Measurements from ENCODE around the gene CNOT3.
"Not testable (repeated sequence)": the region's sequence is repeated elsewhere in the genome, so short reads cannot be mapped to it uniquely, and the experiment has no call there.

Gene CNOT3

DNA sequence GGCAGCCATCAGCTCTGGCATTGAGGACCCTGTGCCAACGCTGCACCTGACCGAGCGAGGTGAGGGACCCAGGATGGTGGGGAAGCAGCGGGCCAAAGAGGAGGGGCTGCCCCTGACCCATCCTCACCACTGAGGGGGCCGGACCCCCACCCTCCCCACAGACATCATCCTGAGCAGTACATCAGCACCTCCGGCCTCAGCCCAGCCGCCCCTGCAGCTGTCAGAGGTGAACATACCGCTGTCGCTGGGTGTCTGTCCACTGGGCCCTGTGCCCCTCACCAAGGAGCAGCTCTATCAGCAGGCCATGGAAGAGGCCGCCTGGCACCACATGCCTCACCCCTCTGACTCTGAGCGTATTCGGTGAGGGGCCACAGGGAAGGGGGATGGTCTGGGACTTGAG, 14.7 kb downstream of the CNOT3 start:
- DNase-seq = no peak

DNA sequence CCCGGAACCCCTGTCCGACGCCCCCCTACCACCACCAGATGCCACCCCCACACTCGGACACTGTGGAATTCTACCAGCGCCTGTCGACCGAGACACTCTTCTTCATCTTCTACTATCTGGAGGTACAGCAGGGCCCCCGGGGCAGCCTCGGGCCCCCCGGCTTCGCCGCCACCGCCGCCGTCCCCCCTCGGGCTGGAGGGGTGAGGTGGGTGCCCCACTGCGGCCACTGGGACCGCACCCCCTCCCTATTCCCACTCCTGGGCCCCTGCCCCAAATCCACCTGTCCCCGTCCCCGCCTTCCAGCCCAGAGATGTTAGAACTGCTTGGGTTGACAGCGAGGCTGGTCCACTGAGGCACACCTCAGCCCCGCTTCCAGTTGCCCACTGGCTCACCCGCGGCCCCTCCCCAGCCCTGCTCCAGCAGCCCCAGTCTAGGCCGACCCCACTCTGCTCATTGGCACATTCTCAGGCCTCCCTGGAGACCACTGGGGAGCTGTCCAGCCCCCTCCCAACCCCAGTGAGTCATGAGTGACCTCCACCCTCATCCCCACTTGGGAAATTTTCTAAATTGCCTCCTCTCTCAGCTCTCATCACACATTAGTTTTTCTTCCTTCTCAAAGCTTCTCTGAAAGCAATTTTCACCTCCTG, 15.4 kb downstream of the CNOT3 start:
- DNase-seq = no peak

DNA sequence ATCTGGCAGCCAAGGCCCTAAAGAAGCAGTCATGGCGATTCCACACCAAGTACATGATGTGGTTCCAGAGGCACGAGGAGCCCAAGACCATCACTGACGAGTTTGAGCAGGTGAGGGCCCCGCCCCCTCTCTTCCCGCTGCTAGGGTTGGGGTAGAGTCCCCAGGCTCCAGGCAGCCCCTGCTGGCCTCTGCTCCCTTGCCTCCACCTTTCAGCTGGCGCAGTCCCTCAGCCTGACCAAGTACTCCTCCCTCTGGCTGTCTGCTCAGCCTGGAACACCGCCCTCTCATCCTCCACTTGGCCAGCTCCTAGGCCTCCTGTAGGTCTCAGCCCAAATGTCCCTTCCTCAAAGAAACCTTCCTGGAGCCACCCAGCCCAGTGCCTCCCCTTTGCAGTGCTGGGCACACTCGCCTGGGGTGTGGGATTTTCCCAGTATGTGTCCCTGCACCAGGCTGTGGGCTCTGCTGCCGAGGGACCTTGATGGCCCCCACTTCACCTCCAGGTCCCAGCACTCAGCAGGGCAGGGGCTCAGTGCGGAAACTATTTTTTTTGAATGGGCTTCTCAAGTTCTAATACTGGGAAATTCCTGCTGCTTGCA, 16.3 kb downstream of the CNOT3 start:
- no peak for DNase-seq

DNA sequence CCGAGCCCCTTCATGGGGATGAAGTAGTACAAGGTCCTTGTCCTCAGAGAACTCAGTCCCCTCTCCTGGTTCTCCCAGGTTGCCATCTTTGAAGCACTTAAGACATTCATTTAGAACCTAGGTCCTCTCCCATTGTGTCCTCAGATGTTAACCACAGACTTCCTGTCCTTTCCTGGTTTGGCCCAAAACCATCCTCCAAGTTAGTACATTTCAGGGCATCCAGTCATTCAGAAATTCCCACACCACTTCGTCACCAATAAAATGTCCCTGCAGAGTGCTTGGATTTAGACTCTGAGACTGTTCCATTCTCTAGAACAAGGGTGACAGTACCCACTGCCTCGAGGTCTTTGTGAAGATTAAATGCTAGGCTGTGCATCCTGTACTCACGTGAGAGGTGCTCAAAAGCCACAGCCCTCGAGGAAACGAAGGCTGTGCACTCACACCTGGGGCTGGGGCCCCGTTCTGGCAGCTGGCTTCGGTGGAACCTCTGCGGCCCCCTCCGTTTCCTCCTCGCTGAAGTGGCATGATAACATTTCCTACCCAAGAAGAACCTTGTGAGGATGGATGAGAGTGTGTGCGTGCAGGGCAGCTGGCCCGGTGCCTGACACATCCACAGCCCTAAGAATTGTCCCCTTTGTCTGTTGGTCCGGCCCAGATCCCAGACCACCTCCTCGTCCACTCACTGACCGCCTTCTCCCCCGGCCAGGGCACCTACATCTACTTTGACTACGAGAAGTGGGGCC, 17.2 kb downstream of the CNOT3 start:
- DNase-seq = no peak

DNA sequence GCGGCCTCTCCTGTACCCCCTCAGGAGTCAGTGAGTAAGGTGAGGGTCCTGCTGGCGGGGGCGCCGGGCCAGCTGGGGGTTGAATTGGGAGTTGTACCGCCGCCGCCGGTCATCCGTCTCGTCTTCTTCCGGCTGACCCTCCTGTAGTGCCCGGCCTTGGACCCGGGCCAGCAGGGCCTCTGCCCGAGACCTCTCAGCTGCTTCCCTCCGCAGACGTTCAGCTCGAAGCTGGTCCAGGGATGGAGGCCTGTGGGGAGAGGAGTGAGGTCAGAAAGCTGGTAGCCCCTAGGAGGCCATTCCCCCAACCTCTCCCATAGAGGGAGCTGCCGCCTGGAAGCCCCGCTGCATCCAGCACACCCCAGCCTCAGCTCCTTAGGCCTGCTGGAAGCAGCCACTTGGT, 18.1 kb downstream of the CNOT3 start:
- DNase-seq = no peak

DNA sequence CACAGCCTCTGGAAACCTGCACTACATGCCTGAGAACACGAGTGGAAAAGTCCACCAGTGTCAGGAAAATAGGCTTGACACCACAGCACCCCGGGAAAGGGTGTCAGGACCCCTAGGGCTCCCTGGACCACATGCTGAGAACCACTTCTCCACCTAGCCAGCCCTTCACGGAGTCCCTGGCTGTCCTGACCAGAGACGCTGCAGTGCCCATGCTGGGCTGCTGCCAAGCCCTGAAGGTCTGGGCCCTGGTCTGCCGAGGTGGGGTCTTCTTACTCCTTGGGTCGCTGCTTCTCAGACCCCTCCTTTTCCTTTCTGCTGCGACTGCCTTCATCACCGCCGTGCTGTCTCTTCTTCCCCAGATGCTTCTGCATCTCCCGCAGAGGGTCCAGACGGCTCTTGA, 18.9 kb downstream of the CNOT3 start:
- no peak for DNase-seq

DNA sequence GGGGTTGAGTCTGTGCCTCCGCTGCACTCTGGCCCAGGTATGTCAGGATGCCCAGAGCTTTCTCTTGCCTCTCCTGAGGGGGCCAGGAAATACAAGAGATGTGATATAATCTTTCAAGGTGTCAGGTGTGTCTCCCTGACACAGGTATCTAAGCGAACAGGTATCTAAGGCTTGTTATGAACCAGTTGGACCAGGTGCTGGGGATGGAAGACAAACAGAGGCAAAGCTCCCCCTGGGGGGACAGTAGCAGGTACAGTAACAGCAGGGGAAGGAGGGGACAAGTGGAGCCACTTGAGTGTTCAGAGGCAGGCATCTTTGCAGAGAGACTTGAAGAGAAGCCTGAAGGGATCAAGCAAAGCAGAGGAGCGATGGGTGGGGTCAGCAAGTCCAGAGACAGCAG, 19.4 kb downstream of the CNOT3 start:
- no peak for DNase-seq

DNA sequence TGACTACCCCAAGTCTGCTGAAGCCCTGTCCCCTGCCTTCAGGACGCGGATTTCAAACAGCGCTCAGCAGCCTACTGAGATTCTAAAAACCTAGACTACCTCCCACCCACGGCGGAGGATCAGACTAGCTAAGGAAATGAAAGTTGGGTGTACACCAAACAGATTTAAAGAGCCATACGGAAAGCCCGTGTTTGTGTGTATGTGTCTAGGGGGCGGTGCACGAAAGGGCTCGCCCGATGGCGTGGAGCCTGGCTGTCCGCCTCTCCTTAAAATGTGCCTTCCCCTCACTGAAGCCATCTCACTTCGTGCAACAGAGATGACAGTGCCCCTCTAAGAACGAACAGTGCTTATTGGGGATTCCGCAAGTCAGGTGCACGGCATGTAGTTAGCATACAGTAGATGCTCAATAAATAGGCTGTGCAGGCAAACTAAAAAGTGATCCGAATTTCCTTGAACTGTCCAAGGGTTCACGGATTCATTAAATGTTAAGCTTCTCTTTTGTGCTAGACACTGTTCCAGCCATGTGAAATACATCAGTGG, 21.3 kb downstream of the CNOT3 start:
- peak; percentile 39 for DNase-seq

DNA sequence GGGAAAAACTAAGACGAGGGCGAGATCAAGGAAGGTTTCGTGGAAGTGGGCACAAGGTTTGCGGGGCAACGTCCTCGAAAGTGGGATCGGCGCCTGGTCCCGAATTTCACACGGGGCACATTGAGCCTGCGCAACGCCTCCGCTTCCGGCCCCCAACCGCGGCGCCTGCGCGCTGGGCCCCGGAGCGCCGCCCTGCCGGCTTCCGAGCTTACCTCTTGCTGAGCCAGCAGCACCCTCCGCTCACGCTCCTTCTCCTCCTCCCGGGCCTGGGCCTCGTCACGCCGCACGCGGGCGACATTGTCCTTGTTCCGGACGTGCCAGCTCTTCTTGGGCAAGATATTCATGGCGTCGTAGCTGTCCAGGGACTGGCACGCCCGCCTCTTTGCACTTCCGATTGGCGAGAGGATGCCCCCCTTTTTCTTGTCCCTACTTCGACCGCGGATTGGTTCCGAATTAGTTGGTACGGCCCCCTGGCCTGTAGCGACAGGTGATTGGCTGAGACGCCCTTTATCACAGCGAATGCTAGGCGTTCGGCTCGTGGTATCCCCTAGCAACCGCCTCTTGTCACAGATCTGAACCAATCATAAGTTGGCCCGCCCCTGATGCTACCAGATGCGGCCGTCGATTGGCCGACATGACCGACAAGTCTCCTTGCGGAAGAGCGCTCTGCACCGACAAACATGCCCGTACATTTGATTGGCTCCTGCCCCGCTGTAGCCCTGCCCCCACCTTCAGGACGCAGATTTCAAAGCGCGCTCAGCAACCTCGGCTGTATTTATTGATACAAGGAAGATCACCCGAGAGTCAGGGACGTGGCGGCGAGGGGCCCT, 22.0 kb downstream of the CNOT3 start, which contains the start of gene LENG1:
LENG1 (minus strand) TSS at position 370 of the 830 bp plus-strand sequence; CDS start at position 344, 26 bp downstream.
- peak; percentile 100 for DNase-seq

DNA sequence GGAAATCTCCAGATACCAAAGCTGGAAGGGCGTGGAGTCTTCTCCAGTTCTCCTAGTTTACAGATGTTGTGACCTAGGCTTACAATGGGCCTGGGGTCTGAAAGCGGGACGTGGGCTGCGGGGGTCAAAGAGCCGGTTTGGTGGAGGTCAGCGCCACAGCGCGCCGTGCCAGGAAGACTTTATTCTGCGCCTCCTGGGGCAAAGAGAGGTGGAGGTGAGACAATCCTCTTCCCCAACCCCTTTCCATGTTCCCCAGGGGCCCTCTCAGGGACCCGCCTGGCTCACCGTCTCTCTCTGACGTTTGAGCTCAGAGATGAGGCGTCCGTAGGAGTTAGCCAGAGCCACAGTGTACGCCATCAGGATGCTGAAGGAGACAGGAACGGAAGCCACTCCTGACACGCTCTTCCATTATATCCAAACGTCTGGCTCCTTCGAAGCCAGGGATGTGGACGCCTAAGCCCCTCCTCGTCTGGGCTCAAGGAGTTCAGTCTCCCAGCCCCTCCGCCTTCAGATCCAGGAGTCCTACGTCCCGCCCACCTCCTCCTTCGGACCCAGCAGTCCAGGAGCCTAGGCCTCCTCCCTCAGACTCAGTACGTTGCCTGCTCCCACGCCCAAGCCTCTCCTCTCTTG, 22.7 kb downstream of the CNOT3 start:
- DNase-seq = no peak

DNA sequence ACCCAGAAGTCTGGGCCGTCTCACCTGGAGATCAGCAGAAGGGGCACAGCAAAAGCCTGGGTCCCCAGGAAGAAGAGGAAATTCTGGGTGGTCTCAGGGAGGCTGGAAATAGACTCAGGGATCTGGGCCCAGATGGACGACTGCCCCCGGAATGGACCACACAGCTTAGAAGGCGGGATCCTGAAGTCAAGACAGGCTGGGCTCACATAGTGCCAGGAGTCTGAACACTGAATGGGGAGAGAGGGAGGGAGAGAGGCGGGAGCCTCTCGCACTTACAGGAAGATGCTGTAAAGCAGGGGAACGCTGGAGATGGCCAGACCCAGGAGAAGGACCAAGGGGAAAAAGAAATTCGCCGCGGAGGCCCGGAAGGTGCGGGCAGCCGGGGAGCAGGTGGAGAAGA, 23.3 kb downstream of the CNOT3 start:
- no peak for DNase-seq

DNA sequence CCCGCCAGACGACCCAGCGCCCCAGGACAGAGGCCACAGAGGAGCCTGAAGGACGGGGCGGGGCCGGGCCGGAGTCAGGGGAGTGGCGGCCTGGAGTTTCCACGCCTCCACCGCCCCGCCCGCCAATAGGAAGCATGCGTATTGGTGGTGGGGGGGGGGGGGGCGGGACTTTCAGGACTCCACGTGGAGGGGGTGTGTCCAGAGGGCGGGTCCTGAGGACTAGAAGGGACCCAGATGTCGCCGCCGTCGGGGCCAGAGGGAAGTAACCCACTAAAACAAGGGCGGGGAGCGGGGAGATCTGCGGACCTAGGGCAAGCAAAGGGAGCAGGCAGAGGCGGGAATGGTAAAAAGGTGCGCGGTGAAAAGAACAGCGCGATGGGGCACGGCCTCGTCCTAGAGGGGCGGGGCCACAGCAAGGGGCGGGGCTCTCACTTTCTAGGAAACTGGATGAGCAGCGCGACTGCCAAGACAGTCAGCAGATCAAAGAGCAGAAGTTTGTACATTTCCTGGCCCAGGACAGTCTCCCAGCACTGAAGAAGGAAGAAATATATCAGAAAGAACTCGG, 24.8 kb downstream of the CNOT3 start:
- peak; percentile 84 for DNase-seq

DNA sequence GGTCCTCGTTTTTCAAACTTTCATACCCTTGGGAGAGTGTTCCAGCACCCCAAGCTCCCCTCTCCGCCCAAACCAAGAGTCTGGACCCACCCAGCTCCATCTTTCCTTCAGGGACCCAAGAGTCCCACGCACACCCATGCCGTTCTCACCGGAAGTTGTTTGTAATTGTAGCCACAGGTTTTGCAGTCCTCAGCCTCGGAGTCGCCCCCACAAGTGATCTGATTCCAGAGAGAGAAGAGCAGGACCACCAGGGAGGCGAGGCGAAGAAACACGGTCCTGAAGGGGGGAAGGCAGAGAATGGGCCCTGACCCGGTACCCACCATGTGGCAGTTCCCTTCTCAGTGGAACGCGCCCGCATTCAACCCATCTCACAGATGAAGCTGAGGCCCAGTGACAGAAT, 25.3 kb downstream of the CNOT3 start:
- no peak for DNase-seq

DNA sequence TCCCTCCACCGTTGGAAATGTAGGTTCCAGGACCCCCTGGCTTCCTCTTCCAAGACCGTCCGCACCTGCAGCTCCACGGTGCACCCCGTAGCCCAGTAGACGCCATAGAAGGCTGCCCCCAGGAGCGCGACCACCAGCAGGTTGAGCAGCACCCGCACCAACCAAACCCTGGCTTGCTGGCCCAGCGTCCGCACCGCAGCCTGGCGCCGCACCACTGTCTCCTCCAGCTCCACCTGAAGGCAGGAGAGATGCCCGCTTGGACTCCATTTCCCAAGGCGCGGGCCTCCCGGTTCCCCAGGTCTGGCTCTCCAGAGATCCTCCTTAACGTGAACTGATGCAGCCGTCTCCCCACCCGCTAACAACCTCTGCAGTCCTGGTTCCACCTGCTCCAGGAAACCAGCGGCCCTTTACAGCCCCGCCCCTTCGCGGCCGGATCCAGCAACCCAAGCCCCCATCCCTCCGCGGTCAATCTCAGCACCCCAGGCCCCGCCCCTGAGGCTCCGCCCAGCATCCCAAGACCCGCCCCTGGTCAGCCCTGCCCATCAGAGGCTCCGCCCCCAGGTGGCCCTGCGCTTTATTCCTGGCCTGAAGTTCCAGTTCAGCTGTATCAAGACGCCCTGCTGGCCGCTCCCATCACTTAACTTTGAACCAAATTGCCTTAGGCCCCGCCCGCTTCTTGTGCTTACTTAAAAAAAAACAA, 27.0 kb downstream of the CNOT3 start:
- DNase-seq = peak; percentile 58

DNA sequence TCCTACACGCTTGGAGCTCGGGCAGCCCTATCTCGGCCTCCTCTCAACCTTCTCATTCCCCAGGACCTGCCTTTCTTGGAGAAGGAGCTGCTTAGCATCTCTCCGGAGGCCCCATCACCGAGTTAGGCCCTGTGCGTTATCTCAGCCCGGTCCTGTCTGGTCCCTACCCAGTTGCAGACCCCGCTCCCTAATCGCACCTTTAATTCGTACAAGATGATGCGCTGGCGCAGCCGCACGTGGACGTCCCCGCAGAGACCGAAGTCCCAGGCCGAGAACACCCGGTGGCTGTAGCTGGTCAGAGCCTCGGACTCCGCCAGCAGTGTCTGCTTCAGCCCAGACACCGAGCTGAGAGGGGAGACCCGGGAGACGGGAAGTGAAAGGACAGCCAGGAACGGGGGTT, 27.7 kb downstream of the CNOT3 start:
- no peak for DNase-seq

DNA sequence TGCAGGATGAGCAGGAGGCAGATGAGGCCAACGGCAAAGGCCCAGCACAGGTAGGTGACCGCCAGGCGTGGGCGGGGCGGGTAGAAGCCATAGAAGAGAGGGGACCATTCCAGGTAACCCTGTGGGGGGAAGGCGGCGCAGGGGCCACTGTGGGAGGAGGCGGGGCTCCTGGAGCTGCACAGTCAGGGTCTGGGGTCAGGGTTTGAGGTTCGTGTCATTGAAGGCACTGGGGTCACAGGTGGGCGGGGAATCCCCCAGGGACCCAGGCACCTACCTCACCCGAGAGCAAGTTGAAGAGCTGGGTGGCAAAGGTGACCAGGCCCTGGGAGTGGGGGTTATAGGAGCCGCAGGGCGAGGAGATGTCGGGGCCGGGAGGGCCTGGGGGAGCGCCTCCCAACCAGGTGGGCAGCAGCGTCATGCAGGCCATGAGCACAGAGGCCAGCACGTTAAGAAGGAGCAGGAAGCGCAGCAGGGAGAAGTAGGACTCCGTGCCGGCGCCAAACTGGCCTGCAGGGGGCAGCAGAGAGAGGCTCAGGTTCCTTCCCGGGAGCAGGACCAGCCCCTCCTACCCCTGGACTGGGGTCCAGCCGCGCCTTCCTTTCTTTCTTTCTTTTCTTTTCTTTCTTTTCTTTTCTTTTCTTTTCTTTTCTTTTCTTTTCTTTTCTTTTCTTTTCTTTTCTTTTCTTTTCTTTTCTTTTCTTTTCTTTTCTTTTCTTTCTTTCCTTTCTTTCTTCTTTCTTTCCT, 30.8 kb downstream of the CNOT3 start:
- DNase-seq = peak; percentile 84

DNA sequence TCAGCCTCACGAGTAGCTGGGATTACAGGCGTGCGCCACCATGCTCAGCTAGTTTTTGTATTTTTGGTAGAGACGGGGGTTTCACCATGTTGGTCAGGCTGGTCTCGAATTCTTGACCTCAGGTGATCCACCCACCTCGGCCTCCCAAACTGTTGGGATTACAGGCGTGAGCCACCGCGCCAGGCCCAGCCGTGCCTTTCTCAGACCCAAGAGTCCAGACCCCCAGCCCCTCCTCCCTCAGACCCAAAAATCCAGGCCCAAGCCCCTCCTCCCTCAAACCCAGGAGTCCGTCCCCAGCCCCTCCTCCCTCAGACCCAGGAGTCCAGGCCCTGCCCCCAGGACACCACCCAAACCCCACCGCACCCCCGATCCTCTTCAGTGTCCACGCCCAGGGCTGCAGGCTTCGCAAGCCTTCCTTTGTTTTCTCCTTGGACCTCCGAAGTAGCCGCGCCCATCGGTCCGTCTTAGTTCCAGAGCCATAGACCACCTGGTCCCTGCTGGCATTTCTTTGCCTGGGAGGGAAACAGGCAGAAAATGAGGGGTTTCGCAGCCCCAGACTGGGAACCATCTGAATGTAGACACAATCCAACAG, 31.7 kb downstream of the CNOT3 start:
- DNase-seq = no peak

DNA sequence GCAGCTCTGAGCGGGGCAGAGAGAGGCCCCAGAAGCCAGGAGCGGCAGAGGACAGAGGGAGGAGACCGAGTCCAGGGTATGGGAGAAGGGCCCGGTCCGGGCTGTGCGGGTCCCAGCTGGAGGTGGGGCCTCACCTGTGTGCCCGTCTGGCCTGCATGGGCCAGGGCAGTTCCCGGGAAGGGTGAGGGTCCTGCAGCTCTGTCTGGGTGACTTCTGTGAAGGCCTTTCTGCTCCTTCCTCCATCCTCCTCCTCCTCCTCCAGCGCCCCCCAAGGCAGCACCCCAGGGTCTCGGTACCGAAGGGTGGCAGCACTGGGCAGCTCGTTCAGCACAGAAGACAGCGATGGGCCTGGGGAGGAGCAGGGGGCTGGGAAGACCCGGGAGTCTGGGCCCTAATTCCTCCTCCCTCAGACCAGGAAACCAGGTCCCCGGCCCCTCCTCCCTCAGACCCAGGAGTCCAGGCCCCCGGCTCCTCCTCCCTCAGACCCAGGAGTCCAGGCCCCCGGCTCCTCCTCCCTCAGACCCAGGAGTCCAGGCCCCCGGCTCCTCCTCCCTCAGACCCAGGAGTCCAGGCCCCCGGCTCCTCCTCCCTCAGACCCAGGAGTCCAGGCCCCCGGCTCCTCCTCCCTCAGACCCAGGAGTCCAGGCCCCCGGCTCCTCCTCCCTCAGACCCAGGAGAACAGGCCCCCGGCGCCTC, 34.3 kb downstream of the CNOT3 start:
- DNase-seq = not testable (repeated sequence)

DNA sequence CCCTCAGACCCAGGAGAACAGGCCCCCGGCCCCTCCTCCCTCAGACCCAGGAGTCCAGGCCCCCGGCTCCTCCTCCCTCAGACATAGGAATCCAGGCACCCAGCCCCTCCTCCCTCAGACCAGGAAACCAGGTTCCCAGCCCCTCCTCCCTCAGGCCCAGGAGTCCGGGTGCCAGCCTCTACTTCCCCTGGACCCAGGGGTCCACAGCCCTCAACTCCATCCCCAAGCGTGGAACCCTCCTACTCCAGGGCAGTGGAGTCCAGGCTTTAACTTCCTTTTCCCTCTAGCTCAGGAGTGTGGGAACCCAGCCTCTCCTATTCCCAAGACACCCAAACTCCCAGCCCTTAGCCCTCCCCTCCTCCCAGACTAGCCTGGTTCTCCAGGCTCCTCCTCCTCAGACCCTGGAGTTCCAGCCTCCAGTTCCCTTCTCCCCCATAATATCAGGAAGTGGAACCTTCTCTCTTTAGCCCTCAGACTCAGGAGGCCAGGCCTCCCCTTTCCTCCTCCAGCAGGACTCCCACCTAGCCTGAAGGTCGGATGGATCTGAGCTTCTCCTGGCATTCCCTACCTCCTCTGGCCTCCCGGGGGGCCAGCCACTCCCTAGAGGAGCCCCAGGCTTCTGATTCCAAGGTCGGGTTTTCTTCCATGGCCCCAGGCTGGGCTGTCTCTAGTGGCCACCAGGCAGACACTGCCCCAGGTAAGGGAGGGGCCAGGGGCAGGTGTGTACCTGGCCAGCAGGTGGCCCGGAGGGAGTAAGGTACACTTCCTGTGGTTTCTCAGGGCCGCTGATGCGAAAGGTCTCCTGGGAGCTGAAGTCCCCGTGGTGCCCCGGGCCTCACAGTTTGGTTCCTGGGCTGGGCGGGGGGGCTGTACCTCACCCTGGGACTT, 35.2 kb downstream of the CNOT3 start, which contains the start of gene TMC4:
TMC4 (minus strand) TSS at position 690 of the 888 bp plus-strand sequence; CDS start at position 647, 43 bp downstream.
- no peak for DNase-seq

Measured in hematopoietic multipotent progenitor cell treated with erythropoietin and hydrocortisone succinate and interleukin-3 and kit ligand, for 8 days (in vitro differentiated cells).